ENCODE measurements around the gene NUP210L.
"Not testable (repeated sequence)": the region's sequence is repeated elsewhere in the genome, so short reads cannot be mapped to it uniquely, and the experiment has no call there.

The NUP210L gene

DNA sequence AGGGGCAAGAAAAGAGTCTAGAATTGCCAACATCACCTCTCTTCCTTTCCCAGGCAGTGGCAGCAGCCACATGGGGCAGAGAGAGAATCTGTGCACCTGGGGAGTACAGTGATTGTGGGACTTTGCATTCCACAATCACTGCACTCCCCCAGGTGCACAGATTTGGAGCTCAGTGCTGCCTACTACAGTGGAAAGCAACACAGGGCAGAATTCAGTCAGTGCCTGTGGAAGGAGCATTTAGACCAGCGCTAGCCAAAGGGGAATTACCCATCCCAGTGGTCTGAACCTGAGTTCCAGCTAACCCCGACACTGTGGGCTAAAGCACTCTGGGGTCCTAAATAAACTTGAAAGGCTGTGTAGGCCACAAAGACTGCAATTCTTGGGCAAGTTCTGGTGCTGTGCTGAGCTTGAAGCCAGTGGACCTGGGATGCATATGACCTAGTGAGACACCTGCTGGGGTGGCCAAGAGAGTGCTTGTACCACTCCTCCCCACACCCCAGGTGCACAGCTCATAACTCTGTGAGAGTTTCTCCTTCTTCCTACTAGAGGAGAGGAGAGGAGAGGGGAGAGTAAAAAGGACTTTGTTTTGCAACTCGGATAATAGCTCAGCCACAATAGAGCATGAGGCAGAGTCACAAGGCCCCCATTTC lies 50.3 kb downstream of the NUP210L start:
- TF ChIP-seq, protein P1, sequence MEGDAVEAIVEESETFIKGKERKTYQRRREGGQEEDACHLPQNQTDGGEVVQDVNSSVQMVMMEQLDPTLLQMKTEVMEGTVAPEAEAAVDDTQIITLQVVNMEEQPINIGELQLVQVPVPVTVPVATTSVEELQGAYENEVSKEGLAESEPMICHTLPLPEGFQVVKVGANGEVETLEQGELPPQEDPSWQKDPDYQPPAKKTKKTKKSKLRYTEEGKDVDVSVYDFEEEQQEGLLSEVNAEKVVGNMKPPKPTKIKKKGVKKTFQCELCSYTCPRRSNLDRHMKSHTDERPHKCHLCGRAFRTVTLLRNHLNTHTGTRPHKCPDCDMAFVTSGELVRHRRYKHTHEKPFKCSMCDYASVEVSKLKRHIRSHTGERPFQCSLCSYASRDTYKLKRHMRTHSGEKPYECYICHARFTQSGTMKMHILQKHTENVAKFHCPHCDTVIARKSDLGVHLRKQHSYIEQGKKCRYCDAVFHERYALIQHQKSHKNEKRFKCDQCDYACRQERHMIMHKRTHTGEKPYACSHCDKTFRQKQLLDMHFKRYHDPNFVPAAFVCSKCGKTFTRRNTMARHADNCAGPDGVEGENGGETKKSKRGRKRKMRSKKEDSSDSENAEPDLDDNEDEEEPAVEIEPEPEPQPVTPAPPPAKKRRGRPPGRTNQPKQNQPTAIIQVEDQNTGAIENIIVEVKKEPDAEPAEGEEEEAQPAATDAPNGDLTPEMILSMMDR (IDR thresholded peaks at IDR 0.05; ENCODE audit: borderline replicate concordance, insufficient read depth, low read depth, low read length) = 0 out of 2 replicates have a peak, but pooled peaks have one; percentile 11
- no peak overlapping the region for H3K4me3 ChIP-seq (ENCODE audit: low read depth, low read length)

DNA sequence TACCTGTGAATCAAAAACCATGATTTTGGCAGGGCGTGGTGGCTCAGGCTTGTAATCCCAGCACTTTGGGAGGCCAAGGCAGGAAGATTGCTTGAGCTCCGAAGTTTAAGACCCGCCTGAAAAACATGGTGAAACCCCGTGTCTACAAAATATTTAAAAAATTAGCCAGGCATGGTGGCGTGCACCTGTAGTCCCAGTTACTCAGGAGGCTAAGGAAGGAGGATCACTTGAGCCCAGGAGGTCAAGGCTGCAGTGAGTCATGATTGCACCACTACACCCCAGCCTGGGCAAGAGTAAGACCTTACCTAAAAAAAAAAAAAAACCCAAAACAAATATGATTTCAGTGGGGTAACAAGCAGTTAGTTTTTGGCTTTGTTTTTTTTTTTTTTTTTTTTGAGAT lies 54.7 kb downstream of the NUP210L start:
- not testable (repeated sequence) for H3K4me3 ChIP-seq (ENCODE audit: low read depth, low read length)

DNA sequence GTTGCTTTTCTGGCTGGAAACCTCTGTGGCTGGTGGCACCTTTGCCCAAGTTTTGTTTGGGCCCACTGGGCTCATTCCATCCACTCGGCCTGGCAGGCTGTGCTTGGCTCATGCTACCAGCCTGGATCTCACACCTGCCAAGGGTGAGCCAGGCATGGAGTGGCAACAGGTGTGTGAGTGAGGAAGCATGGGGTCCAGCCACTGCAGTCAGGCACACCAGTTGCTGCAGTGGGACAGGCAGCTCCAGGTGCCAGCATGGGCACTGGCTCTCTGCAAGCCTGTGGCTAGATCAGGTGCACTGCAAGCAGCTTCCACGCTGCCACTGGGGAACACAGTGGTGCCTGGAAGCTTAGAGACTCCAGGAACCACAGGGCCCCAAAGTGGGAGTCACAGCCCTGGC lies 57.0 kb downstream of the NUP210L start:
- H3K4me3 ChIP-seq (ENCODE audit: low read depth, low read length) = no peak overlapping the region
- TF ChIP-seq, protein P1 (IDR thresholded peaks at IDR 0.05; ENCODE audit: borderline replicate concordance, insufficient read depth, low read depth, low read length) = no peak

DNA sequence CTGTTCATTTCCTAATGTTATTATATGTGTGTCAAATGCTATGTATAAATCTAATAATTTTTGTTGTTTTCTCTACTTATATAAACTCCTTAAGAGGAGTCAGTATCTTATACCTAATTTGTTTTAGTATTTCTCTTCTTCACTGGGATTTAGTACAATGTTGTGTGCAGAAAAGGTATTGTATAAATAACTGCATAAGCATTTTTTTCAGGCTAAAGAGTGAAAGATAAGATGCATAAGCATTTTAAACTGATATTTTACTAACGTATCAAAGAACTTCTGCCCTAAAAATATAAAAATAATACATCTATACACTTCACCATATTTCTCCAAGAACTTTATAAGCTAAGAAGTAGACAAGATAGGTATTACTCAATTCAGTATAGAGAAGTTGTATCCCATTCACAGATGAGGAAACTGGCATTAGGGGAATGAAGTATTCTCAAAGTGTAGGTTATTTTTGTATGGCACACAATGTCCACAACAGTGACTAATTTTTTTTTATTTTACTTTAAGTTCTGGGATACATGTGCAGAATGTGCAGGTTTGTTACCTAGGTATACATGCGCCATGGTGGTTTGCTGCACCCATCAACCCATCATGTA lies 59.3 kb downstream of the NUP210L start:
- no peak overlapping the region for H3K4me3 ChIP-seq (ENCODE audit: low read depth, low read length)
- TF ChIP-seq, protein P1 (IDR thresholded peaks at IDR 0.05; ENCODE audit: borderline replicate concordance, insufficient read depth, low read depth, low read length) = no peak

DNA sequence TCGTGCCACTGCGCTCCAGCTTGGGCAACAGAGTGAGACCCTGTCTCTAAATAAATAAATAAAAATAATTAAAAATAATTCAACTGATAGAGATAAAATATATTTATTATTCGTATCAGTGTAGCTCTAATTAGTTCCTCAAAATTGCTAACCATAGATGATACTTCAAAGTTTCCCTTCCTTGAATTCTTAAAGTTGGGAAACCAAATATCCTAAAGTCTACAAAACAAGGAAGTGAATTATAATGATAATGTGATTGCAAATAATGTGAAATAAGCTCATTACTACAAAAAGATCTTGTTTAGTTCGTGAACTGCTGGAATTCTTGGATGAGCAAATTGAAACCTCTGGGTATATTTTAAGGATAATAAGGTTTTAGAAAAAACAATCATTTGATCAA lies 60.5 kb downstream of the NUP210L start:
- TF ChIP-seq, protein P1 (IDR thresholded peaks at IDR 0.05; ENCODE audit: borderline replicate concordance, insufficient read depth, low read depth, low read length) = no peak
- no peak overlapping the region for H3K4me3 ChIP-seq (ENCODE audit: low read depth, low read length)

DNA sequence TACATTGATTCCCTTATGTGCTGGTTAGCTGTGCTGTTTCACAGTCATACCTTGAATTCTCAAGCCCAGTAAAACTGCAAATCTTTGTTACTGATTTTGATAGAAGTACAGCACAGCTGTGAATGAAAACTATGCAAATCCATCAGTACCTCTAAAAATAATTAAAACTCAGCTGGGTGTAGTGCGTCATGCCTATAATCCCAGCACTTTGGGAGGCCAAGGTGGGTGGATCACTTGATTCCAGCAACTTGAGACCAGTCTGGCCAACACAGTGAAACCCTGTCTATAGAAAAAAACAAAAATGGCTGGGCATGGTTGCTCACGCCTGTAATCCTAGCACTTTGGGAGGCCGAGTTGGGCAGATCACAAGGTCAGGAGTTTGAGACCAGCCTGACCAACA lies 61.2 kb downstream of the NUP210L start:
- H3K4me3 ChIP-seq (ENCODE audit: low read depth, low read length) = no peak overlapping the region
- TF ChIP-seq, protein P1 (IDR thresholded peaks at IDR 0.05; ENCODE audit: borderline replicate concordance, insufficient read depth, low read depth, low read length) = no peak

DNA sequence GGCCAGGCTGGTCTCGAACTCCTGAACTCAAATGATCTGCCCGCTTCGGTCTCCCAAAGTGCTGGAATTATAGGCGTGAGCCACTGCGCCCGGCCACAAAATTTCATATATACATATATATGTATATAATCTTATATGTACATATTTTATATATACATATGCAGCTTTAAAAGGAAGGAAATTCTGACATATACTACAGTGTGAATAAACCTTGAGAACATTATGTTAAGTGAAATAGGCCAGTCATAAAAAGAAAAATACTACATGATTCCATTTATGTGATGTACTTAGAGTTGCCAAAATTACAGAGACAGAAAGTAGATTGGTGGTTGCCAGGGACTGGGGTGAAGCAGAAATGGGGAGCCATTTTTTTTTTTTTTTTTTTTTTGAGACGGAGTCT lies 63.2 kb downstream of the NUP210L start:
- no peak overlapping the region for H3K4me3 ChIP-seq (ENCODE audit: low read depth, low read length)
- TF ChIP-seq, protein P1 (IDR thresholded peaks at IDR 0.05; ENCODE audit: borderline replicate concordance, insufficient read depth, low read depth, low read length) = no peak

All from GM12875 (cell line).